ENCODE measurements around the gene LHX1.

- TF ChIP-seq POLR2A (IDR thresholded peaks at IDR 0.05), result no peak
- TF ChIP-seq, protein P1, sequence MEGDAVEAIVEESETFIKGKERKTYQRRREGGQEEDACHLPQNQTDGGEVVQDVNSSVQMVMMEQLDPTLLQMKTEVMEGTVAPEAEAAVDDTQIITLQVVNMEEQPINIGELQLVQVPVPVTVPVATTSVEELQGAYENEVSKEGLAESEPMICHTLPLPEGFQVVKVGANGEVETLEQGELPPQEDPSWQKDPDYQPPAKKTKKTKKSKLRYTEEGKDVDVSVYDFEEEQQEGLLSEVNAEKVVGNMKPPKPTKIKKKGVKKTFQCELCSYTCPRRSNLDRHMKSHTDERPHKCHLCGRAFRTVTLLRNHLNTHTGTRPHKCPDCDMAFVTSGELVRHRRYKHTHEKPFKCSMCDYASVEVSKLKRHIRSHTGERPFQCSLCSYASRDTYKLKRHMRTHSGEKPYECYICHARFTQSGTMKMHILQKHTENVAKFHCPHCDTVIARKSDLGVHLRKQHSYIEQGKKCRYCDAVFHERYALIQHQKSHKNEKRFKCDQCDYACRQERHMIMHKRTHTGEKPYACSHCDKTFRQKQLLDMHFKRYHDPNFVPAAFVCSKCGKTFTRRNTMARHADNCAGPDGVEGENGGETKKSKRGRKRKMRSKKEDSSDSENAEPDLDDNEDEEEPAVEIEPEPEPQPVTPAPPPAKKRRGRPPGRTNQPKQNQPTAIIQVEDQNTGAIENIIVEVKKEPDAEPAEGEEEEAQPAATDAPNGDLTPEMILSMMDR (IDR thresholded peaks at IDR 0.05), result no peak
- TF ChIP-seq EP300 (IDR thresholded peaks at IDR 0.05; ENCODE audit: low read depth), result no peak
These were observed 15.1 kb upstream of the LHX1 start for GRCh38 chr17:36922175-36922574.
